HepG2 (cell line): Measurements from ENCODE around the gene UNC79. TPM values are rescaled to one million over a fixed set of nuclear protein-coding genes. Genes with fewer than 3 reads are reported as not detected.

Experiments
- ATAC-seq: fragments of 200-7000 bp; cut with Tn5 transposase; 3 replicates; pipeline ENCODE4 v1.9.1; 2020; ENCODE audit warnings: mild to moderate bottlenecking, moderate library complexity
- BruUV-seq: library from RNA; stranded (reverse); fragments of 400-500 nt; replicated peaks from 2 replicates; lab custom pipeline; 2021; lab: Mats Ljungman, UMichigan
- CTCF ChIA-PET: fragments of 300-600 bp; formaldehyde crosslinking; extraction: SDS; loops from one replicate; lab custom pipeline; 2021; ENCODE audit warnings: low total read pairs, inconsistent platforms, low intra/inter-chr PET ratio; lab: Yijun Ruan, JAX
- POLR2A ChIA-PET: fragments of 350-600 bp; sonication (Branson Sonifier 250); formaldehyde crosslinking; loops from one replicate; lab custom pipeline; 2020; ENCODE audit warnings: antibody characterized with exemption, inconsistent platforms; lab: Yijun Ruan, JAX
- DNase-seq: peaks from one replicate; pipeline ENCODE4 v3.0.0-alpha.2; 2015; ENCODE audit warnings: low spot score
- FAIRE-seq: peaks from 3 replicates; lab custom pipeline; 2011; peaks lifted over from hg19 to GRCh38; lab: Jason Lieb, UNC
- H2AFZ ChIP-seq: one replicate; pipeline ENCODE4 v1.6.1; 2011; ENCODE audit warnings: low read length, inconsistent platforms
- H3K27ac ChIP-seq: fragments of 300-600 bp; 3 replicates; pipeline ENCODE4 v1.8.0; 2011; ENCODE audit warnings: mixed run types, mild to moderate bottlenecking, mixed read lengths, low read length, inconsistent platforms; ENCODE audit not compliant: insufficient read depth; ENCODE audit errors: extremely low read length
- H3K27me3 ChIP-seq, 2 experiments: fragments of 200-600 bp in 1 of 2; 2 replicates in 1 of 2; 3 replicates in 1 of 2; pipeline versions ENCODE4 v1.6.0 to v1.8.0; 2011; ENCODE audit warnings: low read length in 2 of 2, mild to moderate bottlenecking in 2 of 2, moderate library complexity in 2 of 2, inconsistent platforms in 1 of 2; ENCODE audit not compliant: insufficient read depth in 2 of 2, control insufficient read depth in 1 of 2
- H3K36me3 ChIP-seq, 2 experiments: fragments of 200-600 bp in 1 of 2; replicated peaks in 1 of 2; 2 replicates in 1 of 2; 3 replicates in 1 of 2; pipeline versions ENCODE4 v1.5.1 to v1.8.0; 2011; ENCODE audit warnings: low read length in 2 of 2, inconsistent platforms in 1 of 2; ENCODE audit not compliant: insufficient read depth in 2 of 2, control insufficient read depth in 1 of 2
- H3K4me1 ChIP-seq: 2 replicates; pipeline ENCODE4 v1.5.1; 2012; ENCODE audit warnings: low read length, inconsistent platforms; ENCODE audit not compliant: insufficient read depth
- H3K4me2 ChIP-seq: 2 replicates; pipeline ENCODE4 v1.6.0; 2011; ENCODE audit warnings: low read depth, low read length, inconsistent platforms
- H3K4me3 ChIP-seq, 3 experiments: fragments of 200-600 bp in 1 of 3; sonication (generic), shearing (Covaris generic) in 1 of 3; replicated peaks in 1 of 3; 2 replicates each; pipeline ENCODE4 v1.5.1; 2011 to 2016; ENCODE audit warnings: low read length in 3 of 3, inconsistent platforms in 2 of 3, low read depth in 2 of 3, mild to moderate bottlenecking in 2 of 3, control low read depth in 1 of 3, mixed read lengths in 1 of 3; ENCODE audit not compliant: insufficient read depth in 1 of 3
- H3K79me2 ChIP-seq: one replicate; pipeline ENCODE4 v1.6.1; 2011; ENCODE audit warnings: low read length, inconsistent platforms; ENCODE audit not compliant: insufficient read depth
- H3K9ac ChIP-seq: 2 replicates; pipeline ENCODE4 v1.6.0; 2011; ENCODE audit warnings: mild to moderate bottlenecking, low read depth, low read length, inconsistent platforms; ENCODE audit not compliant: insufficient read depth
- H3K9me3 ChIP-seq: 2 replicates; pipeline ENCODE4 v1.5.1; 2012; ENCODE audit warnings: mild to moderate bottlenecking, low read length
- H4K20me1 ChIP-seq: 2 replicates; pipeline ENCODE4 v1.6.0; 2011; ENCODE audit warnings: inconsistent platforms, mild to moderate bottlenecking, low read length, moderate library complexity; ENCODE audit not compliant: insufficient read depth
- ATF7 ChIP-seq, 2 experiments: fragments of 450-650 bp in 1 of 2; sonication (generic) in 1 of 2; formaldehyde crosslinking in 1 of 2; IDR thresholded peaks; 2 replicates each; pipeline versions ENCODE4 v1.4.0 to v1.6.1; 2016 to 2020; ENCODE audit warnings: antibody characterized with exemption in 1 of 2, mild to moderate bottlenecking in 1 of 2, missing genetic modification reagents in 1 of 2
- FOSL2 ChIP-seq: sonication (generic); formaldehyde crosslinking; IDR thresholded peaks from 2 replicates; pipeline ENCODE4 v1.4.0; 2020; ENCODE audit warnings: missing genetic modification reagents
- KAT8 ChIP-seq: IDR thresholded peaks from 2 replicates; pipeline ENCODE4 v1.6.1; 2016; ENCODE audit warnings: missing genetic modification reagents, missing compliant biosample characterization
- KLF6 ChIP-seq: IDR thresholded peaks from 2 replicates; pipeline ENCODE4 v1.8.0; 2016; ENCODE audit warnings: missing biosample characterization, missing genetic modification reagents
- MEF2D ChIP-seq: sonication (generic); formaldehyde crosslinking; IDR thresholded peaks from 2 replicates; pipeline ENCODE4 v1.5.1; 2020; ENCODE audit warnings: mild to moderate bottlenecking, missing genetic modification reagents
- TCF7L2 ChIP-seq: IDR thresholded peaks from 2 replicates; pipeline ENCODE4 v1.6.1; 2011; ENCODE audit warnings: mild to moderate bottlenecking, low read depth, low read length, moderate library complexity
- ZNF205 ChIP-seq: IDR thresholded peaks from 2 replicates; pipeline ENCODE4 v1.6.1; 2018; ENCODE audit warnings: missing biosample characterization, missing genetic modification reagents
- ZNF234 ChIP-seq: sonication (generic); formaldehyde crosslinking; conservative IDR thresholded peaks from 2 replicates; pipeline ENCODE4 v1.5.1; 2020; ENCODE audit warnings: mild to moderate bottlenecking, missing genetic modification reagents
- ZNF431 ChIP-seq: sonication (generic); formaldehyde crosslinking; IDR thresholded peaks from 2 replicates; pipeline ENCODE4 v1.9.0; 2022; ENCODE audit warnings: missing genetic modification reagents, low read depth, mild to moderate bottlenecking, borderline replicate concordance
- ZNF44 ChIP-seq: sonication (generic); formaldehyde crosslinking; IDR thresholded peaks from 2 replicates; pipeline ENCODE4 v1.5.1; 2020; ENCODE audit warnings: mild to moderate bottlenecking, missing genetic modification reagents
- ZNF451 ChIP-seq: sonication (generic); formaldehyde crosslinking; IDR thresholded peaks from 2 replicates; pipeline ENCODE4 v1.5.0; 2020; ENCODE audit warnings: mild to moderate bottlenecking, missing genetic modification reagents
- WGBS: methylation state at CpG from one replicate; pipeline ENCODE4 v1.1.6; 2017; ENCODE audit warnings: low lambda C conversion rate; 5-methylcytosine and 5-hydroxymethylcytosine counted together
- in situ Hi-C: cut with HindIII; loops from 2 replicates; pipeline ENCODE4 v1.10.0; 2017; ENCODE audit warnings: low pct_unique_long_range_greater_than_20kb; ENCODE audit not compliant: extremely low pct_ligation_motif_present
- intact Hi-C: fragments of 100-400 bp; cut with micrococcal nuclease; formaldehyde crosslinking; loops from one replicate; pipeline ENCODE4 v1.10.0; 2022; ENCODE audit not compliant: unreplicated experiment
- polyA plus RNA-seq, 8 experiments: library from polyadenylated mRNA; depleted of rRNA in 3 of 8; stranded (reverse) in 7 of 8; unstranded in 1 of 8; fragments of >200 nt; fragmentation: Illumina TruSeq in 4 of 8; extraction: Trizol in 4 of 8; gene quantifications; 2 replicates each; pipeline versions ENCODE4 v1.2.1 to v1.2.3, GENCODE V29; 2011 to 2016; ENCODE audit warnings: low read depth in 4 of 8, missing spikeins in 1 of 8, mixed read lengths in 1 of 8; ENCODE audit not compliant: insufficient read depth in 1 of 8
- total RNA-seq, 5 experiments: library from RNA; depleted of rRNA; stranded (reverse); fragments of >200 nt; fragmentation: Illumina TruSeq; extraction: Trizol; gene quantifications; 2 replicates each; pipeline ENCODE4 v1.2.3, GENCODE V29; 2016; ENCODE audit warnings: low read depth in 1 of 5
- TF ChIP-seq, protein P1 (sequence below): sonication (generic); formaldehyde crosslinking; IDR thresholded peaks from 2 replicates; pipeline ENCODE4 v1.5.0; 2020; ENCODE audit warnings: mild to moderate bottlenecking, missing genetic modification reagents

Gene UNC79
- total and polyA plus RNA-seq, 2 of the 13 experiments (the other 11 are each of a cell fraction or from before 2014, with no cell fraction given), result under 0.01 TPM; not detected in 1

DNA sequence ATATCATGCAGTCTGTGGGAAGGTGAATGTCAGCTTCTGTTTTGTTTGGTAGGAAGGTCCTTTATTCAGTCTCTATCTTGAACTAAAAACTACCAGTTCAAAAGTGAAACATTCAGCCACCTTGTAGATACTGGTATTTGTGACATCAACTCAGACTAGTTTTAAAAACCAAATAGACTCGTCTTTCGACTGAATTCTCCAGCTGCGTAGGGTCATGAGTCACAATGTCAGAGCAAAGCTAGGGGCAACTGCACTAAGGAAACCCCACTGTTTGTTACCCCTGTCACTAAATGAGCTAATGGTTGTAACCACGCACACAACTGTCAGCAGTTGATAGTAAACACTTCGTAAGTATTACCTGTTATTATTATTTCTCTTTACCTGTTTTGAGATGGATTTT lies 212.9 kb downstream of the UNC79 start:
- H3K27ac ChIP-seq, result no peak overlapping the region
- in situ Hi-C loops, result no loop called here
- ChIA-PET CTCF (no interaction called here), POLR2A (no interaction called here)
- no peaks in the 10 kb centered on the region for H4K20me1 ChIP-seq
- intact Hi-C loops, result no loop called here
- H3K79me2 ChIP-seq, result no peaks in the 10 kb centered on the region
- H2AFZ ChIP-seq, result no peak overlapping the region
- H3K27me3 ChIP-seq, result peaks cover 1 to 6% of the 10 kb centered on the region in 2 experiments; a peak in 1 of 5 replicates
- FAIRE-seq (no peak), DNase-seq (no peak), ATAC-seq (no peak)
- H3K9ac ChIP-seq, result no peak overlapping the region
- no peaks in the 10 kb centered on the region for H3K4me1 ChIP-seq
- WGBS, result 36% methylated on average over 5 of the region's 5 CpGs
- BruUV-seq, result no TSS peak
- H3K4me2 ChIP-seq, result no peak overlapping the region
- H3K36me3 ChIP-seq, result no peaks in the 10 kb centered on the region
- no peak for TF ChIP-seq FOSL2 (CRISPR knock-in tag)
- TF ChIP-seq ZNF44 (CRISPR knock-in tag), result no peak
- TF ChIP-seq ATF7 (IDR thresholded peaks at IDR 0.05), result no peak
- no peak for TF ChIP-seq ATF7 (CRISPR knock-in tag; IDR thresholded peaks at IDR 0.05)
- no peak for TF ChIP-seq KLF6 (CRISPR knock-in tag)
- TF ChIP-seq ZNF234 (CRISPR knock-in tag), result no peak
- TF ChIP-seq, protein P1, sequence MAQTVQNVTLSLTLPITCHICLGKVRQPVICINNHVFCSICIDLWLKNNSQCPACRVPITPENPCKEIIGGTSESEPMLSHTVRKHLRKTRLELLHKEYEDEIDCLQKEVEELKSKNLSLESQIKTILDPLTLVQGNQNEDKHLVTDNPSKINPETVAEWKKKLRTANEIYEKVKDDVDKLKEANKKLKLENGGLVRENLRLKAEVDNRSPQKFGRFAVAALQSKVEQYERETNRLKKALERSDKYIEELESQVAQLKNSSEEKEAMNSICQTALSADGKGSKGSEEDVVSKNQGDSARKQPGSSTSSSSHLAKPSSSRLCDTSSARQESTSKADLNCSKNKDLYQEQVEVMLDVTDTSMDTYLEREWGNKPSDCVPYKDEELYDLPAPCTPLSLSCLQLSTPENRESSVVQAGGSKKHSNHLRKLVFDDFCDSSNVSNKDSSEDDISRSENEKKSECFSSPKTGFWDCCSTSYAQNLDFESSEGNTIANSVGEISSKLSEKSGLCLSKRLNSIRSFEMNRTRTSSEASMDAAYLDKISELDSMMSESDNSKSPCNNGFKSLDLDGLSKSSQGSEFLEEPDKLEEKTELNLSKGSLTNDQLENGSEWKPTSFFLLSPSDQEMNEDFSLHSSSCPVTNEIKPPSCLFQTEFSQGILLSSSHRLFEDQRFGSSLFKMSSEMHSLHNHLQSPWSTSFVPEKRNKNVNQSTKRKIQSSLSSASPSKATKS (CRISPR knock-in tag), result no peak
- TF ChIP-seq KAT8 (CRISPR knock-in tag), result no peak
- TF ChIP-seq MEF2D (CRISPR knock-in tag), result no peak
- TF ChIP-seq TCF7L2, result no peak
- no peak for TF ChIP-seq ZNF431 (CRISPR knock-in tag)
- no peak for TF ChIP-seq ZNF205 (CRISPR knock-in tag)
- TF ChIP-seq ZNF451 (CRISPR knock-in tag), result no peak
- no peak overlapping the region for H3K4me3 ChIP-seq
- no peaks in the 10 kb centered on the region for H3K9me3 ChIP-seq
